Neural progenitor cell (in vitro differentiated cells): ENCODE measurements around the gene PPTC7. TPM values are rescaled to one million over a fixed set of nuclear protein-coding genes. Genes with fewer than 3 reads are reported as not detected.
"Not testable (repeated sequence)": the region's sequence is repeated elsewhere in the genome, so short reads cannot be mapped to it uniquely, and the experiment has no call there.

ENCODE experiments used
- DNase-seq: peaks from one replicate; pipeline ENCODE4 v3.0.0-alpha.2; 2016; ENCODE audit warnings: low spot score
- H2AFZ ChIP-seq: fragments of 200-600 bp; sonication (generic); replicated peaks from 2 replicates; pipeline ENCODE4 v1.6.1; 2016; ENCODE audit warnings: antibody characterized with exemption
- H3F3A ChIP-seq: fragments of 200-600 bp; sonication (generic); 2 replicates; pipeline ENCODE4 v1.6.1; 2016; ENCODE audit warnings: antibody characterized with exemption, low read depth
- H3K27ac ChIP-seq: fragments of 200-600 bp; sonication (generic); 2 replicates; pipeline ENCODE4 v1.5.1; 2016; ENCODE audit warnings: mild to moderate bottlenecking
- H3K27me3 ChIP-seq: fragments of 200-600 bp; sonication (generic); 2 replicates; pipeline ENCODE4 v1.6.1; 2016; ENCODE audit warnings: mild to moderate bottlenecking, moderate library complexity
- H3K36me3 ChIP-seq: fragments of 200-600 bp; sonication (generic); 2 replicates; pipeline ENCODE4 v1.5.1; 2016
- H3K4me1 ChIP-seq: fragments of 200-600 bp; sonication (generic); 2 replicates; pipeline ENCODE4 v1.6.1; 2016; ENCODE audit warnings: mixed run types
- H3K4me2 ChIP-seq: fragments of 200-600 bp; sonication (generic); 2 replicates; pipeline ENCODE4 v1.6.1; 2016
- H3K4me3 ChIP-seq: fragments of 200-600 bp; sonication (generic); 2 replicates; pipeline ENCODE4 v1.5.1; 2016
- H3K79me2 ChIP-seq: fragments of 200-600 bp; sonication (generic); 2 replicates; pipeline ENCODE4 v1.6.1; 2016; ENCODE audit warnings: low read depth
- H3K9ac ChIP-seq: fragments of 200-600 bp; sonication (generic); 2 replicates; pipeline ENCODE4 v1.6.1; 2016
- H3K9me3 ChIP-seq: fragments of 200-600 bp; sonication (generic); 2 replicates; pipeline ENCODE4 v1.5.1; 2016; ENCODE audit warnings: low read depth
- H4K20me1 ChIP-seq: fragments of 200-600 bp; sonication (generic); 2 replicates; pipeline ENCODE4 v1.6.1; 2016; ENCODE audit warnings: low read depth
- H3K27ac Mint-ChIP-seq: 3 replicates; pipeline ENCODE4 v1.8.0; 2021; ENCODE audit warnings: mixed read lengths
- H3K27me3 Mint-ChIP-seq: 2 replicates; pipeline ENCODE4 v1.8.0; 2022; ENCODE audit warnings: low read depth, mild to moderate bottlenecking, inconsistent platforms, moderate library complexity, mixed read lengths; ENCODE audit not compliant: insufficient read depth
- H3K36me3 Mint-ChIP-seq: 3 replicates; pipeline ENCODE4 v1.8.0; 2021; ENCODE audit warnings: mixed read lengths
- H3K4me1 Mint-ChIP-seq: 3 replicates; pipeline ENCODE4 v1.8.0; 2021; ENCODE audit warnings: mixed read lengths
- H3K4me3 Mint-ChIP-seq: 3 replicates; pipeline ENCODE4 v1.8.0; 2021; ENCODE audit warnings: mild to moderate bottlenecking, moderate library complexity, mixed read lengths
- H3K9me3 Mint-ChIP-seq: 3 replicates; pipeline ENCODE4 v1.8.0; 2020; ENCODE audit warnings: mixed read lengths
- CTCF ChIP-seq: fragments of 200-600 bp; sonication (generic); IDR thresholded peaks from 2 replicates; pipeline ENCODE4 v1.5.1; 2017; ENCODE audit warnings: antibody characterized with exemption, mild to moderate bottlenecking
- EZH2 ChIP-seq: fragments of 200-600 bp; sonication (generic); IDR thresholded peaks from 2 replicates; pipeline ENCODE4 v1.6.1; 2017; ENCODE audit warnings: antibody characterized with exemption, mild to moderate bottlenecking, moderate library complexity
- EZH2phosphoT487 ChIP-seq: fragments of 200-600 bp; sonication (generic); IDR thresholded peaks from 2 replicates; pipeline ENCODE4 v1.6.1; 2017; ENCODE audit warnings: antibody characterized with exemption
- total RNA-seq: library from RNA; depleted of rRNA; stranded (reverse); fragments of >200 nt; gene quantifications from 2 replicates; pipeline ENCODE4 v1.2.3, GENCODE V29; 2015; ENCODE audit warnings: low replicate concordance

The PPTC7 gene
- total RNA-seq, 1 donor from 2014 or later: 11.2 TPM

- H3K27me3 Mint-ChIP-seq: peaks cover 3% of the 10 kb centered on the region
- Histone ChIP-seq H3K36me3 (no peaks in the 10 kb centered on the region), H2AFZ (no peak overlapping the region), H4K20me1 (no peaks in the 10 kb centered on the region), H3F3A (peaks cover 8% of the 10 kb centered on the region), H3K9ac (no peak overlapping the region), H3K4me3 (no peak overlapping the region), H3K27ac (no peak overlapping the region), H3K27me3 (no peaks in the 10 kb centered on the region), H3K79me2 (no peaks in the 10 kb centered on the region), H3K4me2 (no peak overlapping the region), H3K4me1 (peaks cover 14% of the 10 kb centered on the region), H3K9me3 (no peaks in the 10 kb centered on the region)
- H3K4me1 Mint-ChIP-seq: peaks cover 19% of the 10 kb centered on the region
- no peak for DNase-seq
- H3K27ac Mint-ChIP-seq: no peak overlapping the region
- TF ChIP-seq EZH2phosphoT487 (no peak), EZH2 (no peak)
- H3K4me3 Mint-ChIP-seq: no peak overlapping the region
- H3K9me3 Mint-ChIP-seq: no peaks in the 10 kb centered on the region
- no peaks in the 10 kb centered on the region for H3K36me3 Mint-ChIP-seq
Measured at GRCh38 chr12:110590059-110590458, 6.9 kb upstream of the PPTC7 start.

GRCh38 chr12:110587102-110587501, 4.0 kb upstream of the PPTC7 start:
- DNase-seq, H3K27ac ChIP-seq, H3K9me3 Mint-ChIP-seq: not testable (repeated sequence)

GRCh38 chr12:110585231-110585799, 2.2 kb upstream of the PPTC7 start:
- Histone ChIP-seq H3K79me2 (peaks cover 25% of the 10 kb centered on the region), H3K9me3 (no peaks in the 10 kb centered on the region), H3K9ac (no peak overlapping the region), H3K36me3 (no peaks in the 10 kb centered on the region), H4K20me1 (peaks cover 24% of the 10 kb centered on the region), H3K4me2 (peak overlapping the region; percentile 13), H3F3A (peaks cover 8% of the 10 kb centered on the region), H2AFZ (peak overlapping the region; percentile 44), H3K27me3 (peaks cover 14% of the 10 kb centered on the region), H3K4me3 (no peak overlapping the region), H3K4me1 (peaks cover 21% of the 10 kb centered on the region), H3K27ac (peak overlapping the region; percentile 23)
- Mint-ChIP-seq H3K4me3 (no peak overlapping the region), H3K36me3 (peaks cover 5% of the 10 kb centered on the region), H3K4me1 (peaks cover 28% of the 10 kb centered on the region), H3K27me3 (peaks cover 3% of the 10 kb centered on the region), H3K27ac (no peak overlapping the region), H3K9me3 (no peaks in the 10 kb centered on the region)
- TF ChIP-seq EZH2 (no peak), CTCF (no peak), EZH2phosphoT487 (no peak)
- DNase-seq: peak; percentile 44

More at GRCh38 chr12:110587102-110587501, 4.0 kb upstream of the PPTC7 start:
- H3K4me1 Mint-ChIP-seq: peaks cover 29% of the 10 kb centered on the region
- not testable (repeated sequence) for H3K4me3 ChIP-seq, H3K4me2 ChIP-seq, H4K20me1 ChIP-seq, H3K9me3 ChIP-seq, H2AFZ ChIP-seq, H3K36me3 Mint-ChIP-seq, H3K9ac ChIP-seq, H3K27me3 Mint-ChIP-seq, H3F3A ChIP-seq, H3K4me3 Mint-ChIP-seq, H3K79me2 ChIP-seq, H3K36me3 ChIP-seq, H3K27me3 ChIP-seq, H3K27ac Mint-ChIP-seq
- peaks cover 22% of the 10 kb centered on the region for H3K4me1 ChIP-seq

- H3K27me3 Mint-ChIP-seq: no peaks in the 10 kb centered on the region
- Histone ChIP-seq H3K4me2 (peak overlapping the region; percentile 97), H3K27me3 (peaks cover 14% of the 10 kb centered on the region), H2AFZ (peak overlapping the region; percentile 48), H3K9ac (peak overlapping the region; percentile 34), H3K4me1 (peaks cover 21% of the 10 kb centered on the region), H3K4me3 (peak overlapping the region; percentile 69), H3K36me3 (no peaks in the 10 kb centered on the region), H3K9me3 (no peaks in the 10 kb centered on the region), H3K27ac (no peak overlapping the region), H3F3A (peaks cover 8% of the 10 kb centered on the region), H3K79me2 (peaks cover 54% of the 10 kb centered on the region), H4K20me1 (peaks cover 46% of the 10 kb centered on the region)
- H3K36me3 Mint-ChIP-seq: peaks cover 11% of the 10 kb centered on the region
- H3K9me3 Mint-ChIP-seq: no peaks in the 10 kb centered on the region
- TF ChIP-seq EZH2 (peak; percentile 37), CTCF (no peak), EZH2phosphoT487 (no peak)
- peak overlapping the region; percentile 90 for H3K4me3 Mint-ChIP-seq
- peak overlapping the region; percentile 16 for H3K27ac Mint-ChIP-seq
- H3K4me1 Mint-ChIP-seq: peaks cover 28% of the 10 kb centered on the region
- DNase-seq: peak; percentile 57
Measured at GRCh38 chr12:110582276-110583136, 612 bp downstream of the PPTC7 start.
